ENCODE data around the gene METTL4. TPM values are rescaled to one million over a fixed set of nuclear protein-coding genes. Genes with fewer than 3 reads are reported as not detected.
A peak's percentile ranks its signal among the peaks of the same experiment; 100 is the strongest.
"Not testable (repeated sequence)": the region's sequence is repeated elsewhere in the genome, so short reads cannot be mapped to it uniquely, and the experiment has no call there.

METTL4 gene
- total RNA-seq, 1 experiment from 2014 or later, result 4.4 TPM

DNA sequence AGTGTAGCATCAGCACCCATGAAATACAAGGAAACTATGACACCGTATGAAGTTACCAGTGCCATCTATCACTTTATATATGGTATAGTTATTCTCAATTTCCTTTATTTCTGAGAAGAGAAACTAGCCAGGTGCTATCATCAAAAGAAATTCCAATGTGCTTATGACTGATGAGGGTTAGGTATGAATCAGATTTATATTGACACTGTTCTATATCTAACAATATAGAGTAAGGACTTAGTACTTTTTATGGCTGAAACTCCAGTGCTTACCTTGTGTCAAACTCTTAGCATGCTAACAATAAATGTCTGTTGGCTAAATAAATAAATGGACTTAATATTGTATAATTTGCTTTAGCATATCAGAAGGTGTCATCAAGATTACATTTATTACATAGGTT is 6.9 kb downstream of the METTL4 start:
- no peak for DNase-seq (ENCODE audit: low spot score)

GRCh38 chr18:2559249-2559648 is 12.1 kb downstream of the METTL4 start:
- no peak for DNase-seq (ENCODE audit: low spot score)

- DNase-seq (ENCODE audit: low spot score), result no peak
Observed at GRCh38 chr18:2557536-2557935, 13.8 kb downstream of the METTL4 start.

DNA sequence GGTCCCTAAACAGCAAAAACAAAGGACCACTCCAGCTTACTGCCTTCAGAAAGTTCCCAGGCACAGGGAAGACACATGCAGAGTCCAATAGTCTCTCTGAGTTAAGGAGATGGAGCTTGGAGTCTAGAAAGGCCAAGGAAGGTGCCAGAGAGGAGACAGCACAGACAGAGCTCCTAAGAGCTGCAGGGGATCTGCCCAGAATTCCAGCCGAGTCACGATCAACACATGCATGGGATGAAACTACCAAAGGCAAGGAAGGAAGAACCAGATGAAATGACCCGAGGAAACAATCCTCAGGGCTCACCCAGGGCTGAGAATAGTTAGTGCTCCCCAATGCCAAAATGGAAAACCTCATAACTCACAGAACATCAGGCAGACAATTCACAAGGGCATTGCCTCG is 15.4 kb downstream of the METTL4 start:
- no peak for DNase-seq (ENCODE audit: low spot score)

DNA sequence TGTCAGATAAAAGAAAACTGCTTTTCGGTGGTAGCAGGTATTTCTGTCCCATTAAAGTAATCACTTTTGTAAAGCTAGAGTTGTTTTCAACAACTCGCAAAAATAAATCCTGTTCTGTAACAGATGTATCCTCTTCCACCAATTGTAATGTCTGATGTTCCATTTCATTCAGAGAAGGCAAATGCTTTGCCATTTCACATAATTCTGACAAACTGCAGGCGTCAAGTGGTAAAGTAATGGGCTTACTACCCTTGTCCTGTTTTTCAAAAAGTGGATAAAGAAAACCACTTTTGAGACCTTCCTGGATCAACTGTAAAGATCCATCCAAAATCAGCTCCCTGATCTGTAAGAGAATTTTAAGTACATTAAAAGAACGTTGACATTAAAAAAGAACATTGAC is 16.6 kb downstream of the METTL4 start:
- no peak for DNase-seq (ENCODE audit: low spot score)

GRCh38 chr18:2551425-2551824 is 19.9 kb downstream of the METTL4 start:
- no peak for DNase-seq (ENCODE audit: low spot score)

GRCh38 chr18:2549462-2549861 is 21.8 kb downstream of the METTL4 start:
- DNase-seq (ENCODE audit: low spot score), result no peak

- DNase-seq (ENCODE audit: low spot score), result peak; percentile 72
Observed at GRCh38 chr18:2547477-2548087, 23.7 kb downstream of the METTL4 start.

DNA sequence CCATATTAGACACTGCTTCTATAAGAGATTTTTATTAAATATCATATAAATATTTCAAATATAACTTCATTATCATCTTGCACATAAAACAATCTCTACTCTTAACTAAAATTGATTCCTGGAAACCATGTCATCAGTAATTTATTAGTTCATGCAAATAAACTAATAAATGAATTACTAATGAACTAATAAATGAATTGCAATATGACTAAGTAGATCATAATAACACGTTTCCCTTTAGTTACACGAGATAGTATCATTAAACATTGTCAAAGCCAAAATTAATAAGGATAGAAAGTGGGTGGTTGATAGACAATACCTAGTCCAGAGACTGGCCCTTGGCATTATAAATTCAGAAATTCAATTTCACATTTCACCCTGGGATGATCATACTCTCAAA is 26.1 kb downstream of the METTL4 start:
- no peak for DNase-seq (ENCODE audit: low spot score)

GRCh38 chr18:2541925-2542563 is 29.3 kb downstream of the METTL4 start:
- DNase-seq (ENCODE audit: low spot score), result peak; percentile 54

- DNase-seq (ENCODE audit: low spot score), result no peak
Observed at GRCh38 chr18:2540575-2540974, 30.7 kb downstream of the METTL4 start.

GRCh38 chr18:2538844-2539243 is 32.5 kb downstream of the METTL4 start:
- DNase-seq (ENCODE audit: low spot score), result no peak

DNA sequence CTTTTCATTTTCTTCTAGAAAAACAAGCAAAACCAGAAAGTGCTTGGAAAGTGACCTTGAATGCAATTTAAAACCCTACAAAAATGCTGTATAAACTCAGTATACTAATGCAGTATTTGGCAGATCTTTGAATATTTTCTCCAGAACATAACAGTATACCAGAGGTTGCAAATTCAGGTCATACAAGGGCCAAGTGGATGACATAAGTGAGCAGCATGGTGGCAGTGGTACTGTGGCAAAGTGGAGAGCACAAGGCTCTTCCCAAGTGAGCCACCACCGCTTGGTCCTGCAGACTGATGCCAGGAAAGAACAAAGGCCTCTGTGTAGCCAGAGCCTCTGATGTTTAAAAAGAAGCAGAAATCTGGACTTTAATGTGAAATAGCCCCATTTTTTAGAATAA is 33.1 kb downstream of the METTL4 start:
- no peak for DNase-seq (ENCODE audit: low spot score)

DNA sequence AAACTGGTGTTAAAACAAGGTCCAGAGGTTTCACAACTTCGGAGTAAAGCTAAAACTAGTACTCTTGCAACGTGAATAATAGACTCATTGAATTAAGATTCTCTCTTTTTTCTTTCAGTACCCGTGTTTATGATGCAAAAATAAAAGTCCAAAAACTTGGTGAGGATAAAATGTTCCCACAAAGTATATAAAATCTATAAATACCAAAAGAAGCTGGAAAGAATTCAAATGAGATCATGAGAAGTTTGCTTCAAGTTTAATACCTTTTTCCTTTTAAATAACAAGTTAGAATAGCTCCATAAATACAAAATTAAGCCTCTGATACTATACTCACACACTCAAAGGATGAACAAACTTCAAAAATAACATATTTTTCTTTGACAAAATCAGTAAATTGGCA is 34.0 kb downstream of the METTL4 start:
- no peak for DNase-seq (ENCODE audit: low spot score)

DNA sequence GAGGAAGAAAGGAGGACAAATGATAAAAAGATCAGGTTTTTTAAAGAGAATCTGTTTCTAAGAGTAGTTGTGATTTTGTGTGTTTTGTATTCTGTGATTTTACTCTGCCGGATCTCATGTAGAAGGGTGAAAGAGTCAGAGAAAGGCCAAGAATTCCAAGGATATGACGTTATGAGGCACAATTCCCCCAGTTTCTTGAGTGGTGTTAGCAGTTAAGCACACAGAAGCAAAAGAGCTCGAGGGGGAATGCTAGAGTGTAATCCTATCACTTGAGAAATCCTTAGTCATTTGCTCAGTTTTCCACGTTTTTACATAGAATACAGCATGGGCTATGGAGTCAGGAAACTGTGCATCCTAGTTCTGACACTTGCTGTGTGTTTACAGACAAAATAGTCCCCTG is 34.8 kb downstream of the METTL4 start:
- no peak for DNase-seq (ENCODE audit: low spot score)

GRCh38 chr18:2536063-2536462 is 35.2 kb downstream of the METTL4 start:
- no peak for DNase-seq (ENCODE audit: low spot score)

DNA sequence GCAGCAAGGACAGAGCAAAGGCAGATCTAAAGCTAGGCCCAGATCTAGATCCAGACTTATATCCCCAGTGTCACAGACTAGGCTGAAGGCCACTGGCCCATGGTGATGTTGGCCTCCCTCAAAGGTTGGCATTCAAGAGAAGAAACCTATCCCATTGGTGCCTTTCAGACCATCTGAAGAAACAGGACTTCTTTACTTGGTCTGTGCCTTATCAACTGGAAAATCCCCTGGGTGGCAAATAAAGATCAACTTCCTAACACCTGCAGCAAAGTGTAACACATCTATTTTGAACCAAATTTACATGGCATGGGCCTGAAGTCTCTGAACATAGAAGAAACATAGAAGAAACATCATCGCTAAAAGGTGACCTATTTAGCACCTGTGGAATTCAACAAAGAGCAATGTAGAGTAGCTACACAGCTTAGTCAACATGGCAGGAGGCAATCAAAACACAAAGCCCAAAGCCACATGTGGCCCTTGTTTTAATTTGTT is 35.8 kb downstream of the METTL4 start:
- no peak for DNase-seq (ENCODE audit: low spot score)

GRCh38 chr18:2534906-2535305 is 36.4 kb downstream of the METTL4 start:
- DNase-seq (ENCODE audit: low spot score), result no peak

GRCh38 chr18:2532797-2533196 is 38.5 kb downstream of the METTL4 start:
- DNase-seq (ENCODE audit: low spot score), result no peak

DNA sequence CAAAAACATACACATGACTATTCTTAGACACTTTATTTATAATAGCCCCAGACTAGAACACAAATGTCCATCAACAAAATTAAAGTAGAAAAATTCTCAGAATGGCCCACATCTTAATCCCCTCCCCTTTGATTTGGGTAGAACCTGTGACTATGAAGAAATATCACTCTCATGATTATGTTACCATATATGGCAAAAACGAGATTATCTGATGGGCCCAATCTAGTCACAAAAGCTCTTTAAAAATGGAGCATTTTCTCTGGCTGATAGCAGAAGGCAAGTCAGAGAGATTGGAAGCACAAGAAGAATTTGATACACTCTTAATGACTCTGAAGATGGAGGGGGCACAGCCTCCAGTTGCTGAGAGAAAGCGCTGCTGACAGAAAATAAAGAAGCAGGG is 39.6 kb downstream of the METTL4 start:
- no peak for DNase-seq (ENCODE audit: low spot score)

DNA sequence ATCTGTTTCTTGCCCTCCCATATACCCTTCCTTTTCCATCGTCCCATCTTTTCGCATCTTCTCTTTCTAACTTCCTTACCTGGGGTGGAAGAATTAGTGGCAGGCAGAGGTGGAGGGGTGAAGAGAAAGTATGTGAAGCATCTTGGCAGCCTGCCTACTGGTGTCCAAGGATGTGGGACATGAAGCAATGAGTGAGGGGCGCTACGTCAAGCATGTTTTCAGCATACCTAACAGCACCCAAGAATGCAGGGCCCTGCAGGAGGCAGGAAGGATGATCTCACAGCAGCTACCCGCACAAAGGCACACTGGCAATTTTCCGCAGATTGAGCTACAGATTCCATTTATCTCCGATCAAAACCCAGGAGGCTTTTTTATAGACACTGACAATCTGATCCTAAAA is 42.2 kb downstream of the METTL4 start:
- DNase-seq (ENCODE audit: low spot score), result no peak

DNA sequence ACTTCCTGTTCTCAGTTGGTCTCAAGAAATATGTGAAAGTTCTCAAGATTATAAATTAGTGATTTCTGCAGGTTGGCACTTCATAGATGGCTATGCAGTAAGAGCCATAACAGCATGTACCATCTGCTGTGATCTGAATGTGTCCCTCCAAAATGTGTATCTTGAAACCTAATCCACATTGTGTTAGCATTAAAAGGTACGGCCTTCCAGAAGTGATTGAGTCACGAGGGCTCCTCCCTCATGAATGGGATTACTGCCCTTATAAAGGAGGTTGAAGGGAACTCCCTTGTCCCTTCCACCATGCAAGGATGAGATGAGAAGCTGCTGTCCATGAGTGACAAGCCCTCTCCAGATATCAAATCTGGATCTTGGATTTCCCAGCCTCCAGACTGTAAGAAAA is 45.0 kb downstream of the METTL4 start:
- DNase-seq (ENCODE audit: low spot score), result no peak

DNA sequence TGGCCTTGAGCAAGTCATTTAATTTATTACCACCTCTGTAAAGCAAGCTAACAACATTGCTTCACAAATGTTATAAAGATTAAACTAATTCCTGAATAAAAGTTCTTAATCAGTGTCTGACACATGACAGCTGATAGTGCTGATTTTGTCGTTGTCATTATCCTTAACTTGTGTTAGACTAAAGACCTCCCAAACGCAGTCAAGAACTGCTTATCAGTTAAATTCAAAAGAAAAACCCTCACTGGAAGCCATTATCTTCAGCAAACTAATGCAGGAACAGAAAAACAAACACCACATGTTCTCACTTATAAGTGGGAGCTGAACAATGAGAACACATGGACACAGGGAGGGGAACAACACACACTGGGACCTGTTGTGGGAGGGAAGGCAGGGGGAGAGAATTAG is 46.5 kb downstream of the METTL4 start:
- DNase-seq (ENCODE audit: low spot score), result not testable (repeated sequence)

DNA sequence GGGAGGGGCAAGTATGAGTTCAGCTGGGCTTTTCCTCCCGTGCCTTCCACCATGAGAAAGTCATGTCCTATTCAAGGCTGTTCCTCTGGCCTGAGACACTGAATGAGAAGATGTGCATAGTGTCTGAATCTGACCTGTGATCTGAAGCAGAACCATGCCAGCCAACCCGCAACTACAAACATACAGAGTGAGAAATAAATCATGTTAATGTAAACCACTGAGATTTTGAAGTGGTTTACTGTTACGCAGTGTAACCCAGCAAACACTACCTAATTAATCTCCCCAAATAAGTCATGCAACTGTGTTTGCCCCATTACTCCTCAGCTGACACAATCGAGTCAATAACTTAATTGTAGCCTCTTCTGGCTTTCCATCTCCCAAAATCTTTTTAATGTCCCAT is 49.2 kb downstream of the METTL4 start:
- no peak for DNase-seq (ENCODE audit: low spot score)
